ENCODE data around the gene CROCC2.

The CROCC2 gene

DNA sequence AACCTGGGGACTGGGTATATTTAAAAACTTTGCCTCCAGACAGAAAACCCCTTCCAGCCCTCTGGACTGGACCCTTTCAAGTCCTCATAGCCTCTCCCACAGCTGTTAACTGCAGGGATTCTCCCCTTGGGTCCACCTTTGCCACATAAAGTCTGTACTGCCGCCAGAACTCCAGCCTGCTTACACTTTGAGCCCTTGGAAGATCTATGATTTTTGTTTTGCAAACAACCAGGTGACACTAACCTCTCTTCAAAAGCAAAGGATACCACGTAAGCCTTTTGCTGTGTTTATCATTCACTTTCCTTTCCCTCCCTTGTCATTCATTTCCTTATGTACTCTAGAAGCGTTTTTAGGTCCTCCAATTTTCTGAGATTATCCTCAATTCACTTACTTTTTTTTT lies 41.7 kb upstream of the CROCC2 start:
- H3K27ac ChIP-seq: no peak overlapping the region
- H3K9me3 ChIP-seq (ENCODE audit: severe bottlenecking): no peaks in the 10 kb centered on the region
- H3K36me3 ChIP-seq: no peaks in the 10 kb centered on the region
- H3K4me3 ChIP-seq (ENCODE audit: low read depth, low read length): no peak overlapping the region
- no peak for DNase-seq
- no peaks in the 10 kb centered on the region for H3K27me3 ChIP-seq (ENCODE audit: insufficient read depth, low read depth, severe bottlenecking)
- TF ChIP-seq, protein P1, sequence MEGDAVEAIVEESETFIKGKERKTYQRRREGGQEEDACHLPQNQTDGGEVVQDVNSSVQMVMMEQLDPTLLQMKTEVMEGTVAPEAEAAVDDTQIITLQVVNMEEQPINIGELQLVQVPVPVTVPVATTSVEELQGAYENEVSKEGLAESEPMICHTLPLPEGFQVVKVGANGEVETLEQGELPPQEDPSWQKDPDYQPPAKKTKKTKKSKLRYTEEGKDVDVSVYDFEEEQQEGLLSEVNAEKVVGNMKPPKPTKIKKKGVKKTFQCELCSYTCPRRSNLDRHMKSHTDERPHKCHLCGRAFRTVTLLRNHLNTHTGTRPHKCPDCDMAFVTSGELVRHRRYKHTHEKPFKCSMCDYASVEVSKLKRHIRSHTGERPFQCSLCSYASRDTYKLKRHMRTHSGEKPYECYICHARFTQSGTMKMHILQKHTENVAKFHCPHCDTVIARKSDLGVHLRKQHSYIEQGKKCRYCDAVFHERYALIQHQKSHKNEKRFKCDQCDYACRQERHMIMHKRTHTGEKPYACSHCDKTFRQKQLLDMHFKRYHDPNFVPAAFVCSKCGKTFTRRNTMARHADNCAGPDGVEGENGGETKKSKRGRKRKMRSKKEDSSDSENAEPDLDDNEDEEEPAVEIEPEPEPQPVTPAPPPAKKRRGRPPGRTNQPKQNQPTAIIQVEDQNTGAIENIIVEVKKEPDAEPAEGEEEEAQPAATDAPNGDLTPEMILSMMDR (IDR thresholded peaks at IDR 0.05; ENCODE audit: low read depth, low read length): no peak

GRCh38 chr2:240865391-240865790 lies 40.7 kb upstream of the CROCC2 start:
- H3K27ac ChIP-seq: no peak overlapping the region
- H3K36me3 ChIP-seq: no peaks in the 10 kb centered on the region
- TF ChIP-seq, protein P1 (IDR thresholded peaks at IDR 0.05; ENCODE audit: low read depth, low read length): no peak
- H3K9me3 ChIP-seq (ENCODE audit: severe bottlenecking): no peaks in the 10 kb centered on the region
- DNase-seq: no peak
- no peak overlapping the region for H3K4me3 ChIP-seq (ENCODE audit: low read depth, low read length)
- H3K27me3 ChIP-seq (ENCODE audit: insufficient read depth, low read depth, severe bottlenecking): no peaks in the 10 kb centered on the region

DNA sequence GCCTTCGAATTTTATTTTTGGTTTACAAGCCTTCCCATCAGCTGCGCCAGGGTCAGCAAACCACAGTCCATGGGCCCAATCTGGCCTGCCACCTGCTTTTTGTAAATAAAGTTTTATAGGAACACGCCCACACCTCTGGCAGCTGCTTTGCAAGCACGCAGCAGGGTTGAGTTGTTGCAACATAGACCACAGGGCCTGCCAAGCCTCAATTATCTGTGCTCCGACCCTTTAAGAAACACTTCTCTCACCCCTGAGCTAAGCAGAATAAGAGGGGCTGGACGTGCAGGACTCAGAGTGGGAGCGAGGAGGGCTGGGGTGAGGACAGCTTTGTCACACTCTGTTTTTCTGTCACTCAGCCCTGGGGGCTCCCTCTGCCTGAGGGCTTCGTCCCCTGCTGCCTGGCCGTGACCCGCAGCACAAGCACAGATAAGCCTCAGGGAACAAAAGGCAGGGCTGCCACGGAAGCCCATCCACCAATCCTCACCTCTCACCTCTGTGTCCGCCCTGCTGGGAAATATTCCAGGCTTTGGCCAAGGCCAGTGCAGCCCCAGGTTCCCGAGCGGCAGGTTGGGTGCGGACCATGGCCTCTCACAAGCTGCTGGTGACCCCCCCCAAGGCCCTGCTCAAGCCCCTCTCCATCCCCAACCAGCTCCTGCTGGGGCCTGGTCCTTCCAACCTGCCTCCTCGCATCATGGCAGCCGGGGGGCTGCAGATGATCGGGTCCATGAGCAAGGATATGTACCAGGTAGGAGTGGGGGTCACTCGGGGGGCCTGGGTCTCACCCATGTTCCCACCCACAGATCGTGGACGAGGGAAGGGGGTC lies 37.6 kb upstream of the CROCC2 start, which contains the start of gene AGXT:
Gene AGXT, plus strand, starts transcription at position 539 of the 823 bp plus-strand sequence. Its CDS starts 42 bp downstream, at position 581.
- H3K9me3 ChIP-seq (ENCODE audit: severe bottlenecking): no peaks in the 10 kb centered on the region
- TF ChIP-seq, protein P1 (IDR thresholded peaks at IDR 0.05; ENCODE audit: low read depth, low read length): no peak
- H3K36me3 ChIP-seq: no peaks in the 10 kb centered on the region
- no peak for DNase-seq
- H3K27ac ChIP-seq: no peak within 1 kb of the TSS
- no peaks in the 10 kb centered on the region for H3K27me3 ChIP-seq (ENCODE audit: insufficient read depth, low read depth, severe bottlenecking)
- H3K4me3 ChIP-seq (ENCODE audit: low read depth, low read length): no peak within 1 kb of the TSS

- no peak for DNase-seq
- H3K27me3 ChIP-seq (ENCODE audit: insufficient read depth, low read depth, severe bottlenecking): no peaks in the 10 kb centered on the region
- TF ChIP-seq, protein P1 (IDR thresholded peaks at IDR 0.05; ENCODE audit: low read depth, low read length): no peak
- no peak overlapping the region for H3K27ac ChIP-seq
- no peaks in the 10 kb centered on the region for H3K36me3 ChIP-seq
- no peak overlapping the region for H3K4me3 ChIP-seq (ENCODE audit: low read depth, low read length)
- H3K9me3 ChIP-seq (ENCODE audit: severe bottlenecking): no peaks in the 10 kb centered on the region
Observed at GRCh38 chr2:240869109-240869955, 36.8 kb upstream of the CROCC2 start.

DNA sequence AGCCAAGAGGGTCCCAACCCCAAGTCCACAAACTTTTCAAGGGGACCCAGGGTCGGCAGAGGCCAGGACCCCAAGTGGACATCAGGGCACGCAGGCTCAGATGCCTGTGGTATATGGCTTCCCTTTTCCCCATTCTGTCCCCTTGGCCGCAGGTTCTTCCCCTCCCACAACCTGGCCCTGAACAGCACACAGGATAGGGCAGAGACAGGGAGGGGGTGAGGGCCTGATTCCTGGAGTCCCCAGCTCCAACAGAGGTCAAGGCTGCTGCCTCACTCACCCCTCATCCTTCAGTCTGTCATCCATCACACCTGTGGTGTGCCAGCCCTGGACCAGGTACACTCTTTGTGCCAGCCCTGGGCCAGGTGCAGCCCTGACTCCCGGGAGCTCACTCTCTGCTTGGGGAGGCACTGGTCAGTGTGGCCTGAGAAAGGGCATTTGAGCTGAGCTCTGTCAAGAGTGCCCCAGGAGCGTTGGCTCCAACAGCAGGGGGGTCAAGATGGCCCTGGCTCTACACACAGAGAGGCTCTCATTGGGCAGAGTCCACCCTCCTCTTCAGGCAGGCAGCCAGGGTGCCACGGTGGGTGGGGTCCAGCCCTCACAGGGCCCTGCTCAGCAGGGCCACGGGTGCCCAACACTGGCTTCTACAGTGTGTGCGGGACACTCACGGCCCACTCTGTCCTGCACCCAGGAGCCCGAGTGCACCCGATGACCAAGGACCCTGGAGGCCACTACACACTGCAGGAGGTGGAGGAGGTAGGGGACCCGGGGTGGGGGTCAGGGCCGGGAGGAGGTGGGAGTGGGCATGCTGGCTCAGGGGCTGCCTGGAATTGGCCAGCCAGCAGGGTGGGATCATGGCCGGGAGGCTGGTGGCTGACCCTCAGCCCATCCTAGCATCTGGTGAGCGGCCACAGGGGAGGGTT lies 35.9 kb upstream of the CROCC2 start:
- no peaks in the 10 kb centered on the region for H3K27me3 ChIP-seq (ENCODE audit: insufficient read depth, low read depth, severe bottlenecking)
- DNase-seq: no peak
- H3K4me3 ChIP-seq (ENCODE audit: low read depth, low read length): no peak overlapping the region
- no peaks in the 10 kb centered on the region for H3K9me3 ChIP-seq (ENCODE audit: severe bottlenecking)
- no peak overlapping the region for H3K27ac ChIP-seq
- TF ChIP-seq, protein P1 (IDR thresholded peaks at IDR 0.05; ENCODE audit: low read depth, low read length): no peak
- no peaks in the 10 kb centered on the region for H3K36me3 ChIP-seq

All from WERI-Rb-1 (cell line).